K562 (cell line): Measurements from ENCODE around the gene METTL22.
A peak's percentile ranks its signal among the peaks of the same experiment; 100 is the strongest.

Source experiments
- ARID3A ChIP-seq: IDR thresholded peaks from 2 replicates; pipeline ENCODE4 v1.6.1; 2012; ENCODE audit warnings: low read depth, low read length, improper control_type of control experiment, borderline replicate concordance
- CREB1 ChIP-seq, 2 experiments: sonication (generic) in 1 of 2; formaldehyde crosslinking in 1 of 2; IDR thresholded peaks; 2 replicates each; pipeline versions ENCODE4 v1.6.1 to v1.8.0; 2012 to 2022; ENCODE audit warnings: inconsistent platforms in 1 of 2, mild to moderate bottlenecking in 1 of 2, missing genetic modification reagents in 1 of 2, moderate library complexity in 1 of 2
- CTCF ChIP-seq, 3 experiments: IDR thresholded peaks in 2 of 3; conservative IDR thresholded peaks in 1 of 3; 2 replicates each; pipeline ENCODE4 v1.5.1; 2011 to 2012; ENCODE audit warnings: low read length in 3 of 3, mild to moderate bottlenecking in 3 of 3, control low read depth in 2 of 3, improper control_type of control experiment in 1 of 3, inconsistent platforms in 1 of 3, low read depth in 1 of 3, mixed read lengths in 1 of 3, moderate library complexity in 1 of 3; ENCODE audit not compliant: insufficient read depth in 2 of 3
- GATA2 ChIP-seq: sonication (generic); formaldehyde crosslinking; IDR thresholded peaks from 2 replicates; pipeline ENCODE4 v1.4.0; 2020; ENCODE audit warnings: mild to moderate bottlenecking, missing genetic modification reagents
- HNRNPL ChIP-seq: fragments of 200-400 bp; formaldehyde crosslinking; IDR thresholded peaks from 2 replicates; pipeline ENCODE4 v1.6.1; 2017; ENCODE audit warnings: low read depth, mild to moderate bottlenecking, low read length
- HOMEZ ChIP-seq: fragments of 250-450 bp; sonication (Bioruptor Pico); IDR thresholded peaks from 2 replicates; pipeline ENCODE4 v1.4.0; 2020; ENCODE audit warnings: mild to moderate bottlenecking, moderate library complexity
- IRF2 ChIP-seq: sonication (generic); formaldehyde crosslinking; IDR thresholded peaks from 2 replicates; pipeline ENCODE4 v1.8.1; 2022; ENCODE audit warnings: mild to moderate bottlenecking, missing genetic modification reagents
- JUN ChIP-seq, 2 experiments: sonication (generic) in 1 of 2; formaldehyde crosslinking in 1 of 2; IDR thresholded peaks; 2 replicates each; pipeline versions ENCODE4 v1.6.1 to v1.8.0; 2012 to 2022; ENCODE audit warnings: borderline replicate concordance in 2 of 2, mild to moderate bottlenecking in 2 of 2, improper control_type of control experiment in 1 of 2, low read depth in 1 of 2, low read length in 1 of 2, missing genetic modification reagents in 1 of 2
- POLR2A ChIP-seq: fragments of 450-650 bp; conservative IDR thresholded peaks from 2 replicates; pipeline ENCODE4 v1.6.1; 2016
- TRIM24 ChIP-seq, 2 experiments: fragments of 450-650 bp; IDR thresholded peaks; 2 replicates each; pipeline ENCODE4 v1.6.1; 2016
- USF2 ChIP-seq: sonication (generic); formaldehyde crosslinking; IDR thresholded peaks from 2 replicates; pipeline ENCODE4 v1.5.0; 2020; ENCODE audit warnings: missing genetic modification reagents
- ZBTB7A ChIP-seq: IDR thresholded peaks from 2 replicates; pipeline ENCODE4 v1.6.1; 2011; ENCODE audit warnings: low read depth, mild to moderate bottlenecking, low read length, moderate library complexity, borderline replicate concordance; ENCODE audit not compliant: control insufficient read depth
- ZC3H4 ChIP-seq: sonication (generic); formaldehyde crosslinking; IDR thresholded peaks from 2 replicates; pipeline ENCODE4 v1.9.0; 2021; ENCODE audit warnings: missing genetic modification reagents, borderline replicate concordance

- TF ChIP-seq ARID3A (no peak), HNRNPL (no peak), HOMEZ (CRISPR knock-in tag) (no peak), GATA2 (CRISPR knock-in tag) (no peak), JUN (IDR thresholded peaks at IDR 0.05; ENCODE audit: borderline replicate concordance, low read depth, low read length) (no peak), JUN (CRISPR knock-in tag; IDR thresholded peaks at IDR 0.05; ENCODE audit: borderline replicate concordance) (no peak), POLR2A (no peak), CTCF (IDR thresholded peaks at IDR 0.05 in 2 of 3, conservative IDR thresholded peaks at IDR 0.05 in 1 of 3; ENCODE audit: insufficient read depth in 2 of 3, low read depth in 1 of 3, low read length in 3 of 3) (no peak), USF2 (CRISPR knock-in tag) (no peak), CREB1 (IDR thresholded peaks at IDR 0.05) (no peak), CREB1 (CRISPR knock-in tag; IDR thresholded peaks at IDR 0.05) (no peak), ZBTB7A (peak; percentile 22; the same call in 1 of the 2 replicates), ZC3H4 (CRISPR knock-in tag) (no peak), TRIM24 (IDR thresholded peaks at IDR 0.05) (no peak), IRF2 (CRISPR knock-in tag) (no peak)
Observed at GRCh38 chr16:8673611-8674412, 52.3 kb downstream of the METTL22 start.
